HepG2 (cell line): Measurements from ENCODE around the gene HCFC1. TPM values are rescaled to one million over a fixed set of nuclear protein-coding genes. Genes with fewer than 3 reads are reported as not detected.

ENCODE experiments used
- ARHGAP35 ChIP-seq: sonication (generic); formaldehyde crosslinking; IDR thresholded peaks from 2 replicates; pipeline ENCODE4 v1.9.0; 2022; ENCODE audit warnings: mild to moderate bottlenecking, inconsistent platforms, moderate library complexity, missing genetic modification reagents, borderline replicate concordance
- ATF5 ChIP-seq: sonication (generic); formaldehyde crosslinking; IDR thresholded peaks from 2 replicates; pipeline ENCODE4 v1.4.0; 2020; ENCODE audit warnings: mild to moderate bottlenecking, low read depth, missing genetic modification reagents
- CTCF ChIP-seq: sonication (generic); formaldehyde crosslinking; IDR thresholded peaks from 2 replicates; pipeline ENCODE4 v1.5.0; 2020; ENCODE audit warnings: mild to moderate bottlenecking, missing genetic modification reagents, moderate library complexity
- GABPB1 ChIP-seq: IDR thresholded peaks from 2 replicates; pipeline ENCODE4 v1.6.1; 2016; ENCODE audit warnings: mild to moderate bottlenecking, missing genetic modification reagents, moderate library complexity, missing compliant biosample characterization
- NKX3-1 ChIP-seq: sonication (generic); formaldehyde crosslinking; IDR thresholded peaks from 2 replicates; pipeline ENCODE4 v1.5.0; 2020; ENCODE audit warnings: missing genetic modification reagents
- REXO4 ChIP-seq: sonication (generic); formaldehyde crosslinking; IDR thresholded peaks from 2 replicates; pipeline ENCODE4 v1.8.0; 2022; ENCODE audit warnings: missing genetic modification reagents, mild to moderate bottlenecking, borderline replicate concordance
- TEF ChIP-seq: sonication (generic); formaldehyde crosslinking; IDR thresholded peaks from 2 replicates; pipeline ENCODE4 v1.5.0; 2020; ENCODE audit warnings: missing genetic modification reagents
- TOPORS ChIP-seq: sonication (generic); formaldehyde crosslinking; IDR thresholded peaks from 2 replicates; pipeline ENCODE4 v1.8.0; 2023; ENCODE audit warnings: mild to moderate bottlenecking, missing genetic modification reagents
- ZFP90 ChIP-seq: sonication (generic); formaldehyde crosslinking; IDR thresholded peaks from 2 replicates; pipeline ENCODE4 v1.8.0; 2022; ENCODE audit warnings: missing genetic modification reagents, mild to moderate bottlenecking, inconsistent platforms, borderline replicate concordance
- ZNF569 ChIP-seq: sonication (generic); formaldehyde crosslinking; IDR thresholded peaks from 2 replicates; pipeline ENCODE4 v1.5.0; 2020; ENCODE audit warnings: mild to moderate bottlenecking, missing genetic modification reagents, moderate library complexity, borderline replicate concordance
- polyA plus RNA-seq, 8 experiments: library from polyadenylated mRNA; depleted of rRNA in 3 of 8; stranded (reverse) in 7 of 8; unstranded in 1 of 8; fragments of >200 nt; fragmentation: Illumina TruSeq in 4 of 8; extraction: Trizol in 4 of 8; gene quantifications; 2 replicates each; pipeline versions ENCODE4 v1.2.1 to v1.2.3, GENCODE V29; 2011 to 2016; ENCODE audit warnings: low read depth in 4 of 8, missing spikeins in 1 of 8, mixed read lengths in 1 of 8; ENCODE audit not compliant: insufficient read depth in 1 of 8
- total RNA-seq, 5 experiments: library from RNA; depleted of rRNA; stranded (reverse); fragments of >200 nt; fragmentation: Illumina TruSeq; extraction: Trizol; gene quantifications; 2 replicates each; pipeline ENCODE4 v1.2.3, GENCODE V29; 2016; ENCODE audit warnings: low read depth in 1 of 5
- TF ChIP-seq, protein P1 (sequence below): sonication (generic); formaldehyde crosslinking; IDR thresholded peaks from 2 replicates; pipeline ENCODE4 v1.8.1; 2023; ENCODE audit warnings: mild to moderate bottlenecking, missing genetic modification reagents

Gene HCFC1
- total and polyA plus RNA-seq, 2 of the 13 experiments (the other 11 are each of a cell fraction or from before 2014, with no cell fraction given), result 5.8 to 17.8 TPM

- TF ChIP-seq, protein P1, sequence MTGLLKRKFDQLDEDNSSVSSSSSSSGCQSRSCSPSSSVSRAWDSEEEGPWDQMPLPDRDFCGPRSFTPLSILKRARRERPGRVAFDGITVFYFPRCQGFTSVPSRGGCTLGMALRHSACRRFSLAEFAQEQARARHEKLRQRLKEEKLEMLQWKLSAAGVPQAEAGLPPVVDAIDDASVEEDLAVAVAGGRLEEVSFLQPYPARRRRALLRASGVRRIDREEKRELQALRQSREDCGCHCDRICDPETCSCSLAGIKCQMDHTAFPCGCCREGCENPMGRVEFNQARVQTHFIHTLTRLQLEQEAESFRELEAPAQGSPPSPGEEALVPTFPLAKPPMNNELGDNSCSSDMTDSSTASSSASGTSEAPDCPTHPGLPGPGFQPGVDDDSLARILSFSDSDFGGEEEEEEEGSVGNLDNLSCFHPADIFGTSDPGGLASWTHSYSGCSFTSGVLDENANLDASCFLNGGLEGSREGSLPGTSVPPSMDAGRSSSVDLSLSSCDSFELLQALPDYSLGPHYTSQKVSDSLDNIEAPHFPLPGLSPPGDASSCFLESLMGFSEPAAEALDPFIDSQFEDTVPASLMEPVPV, result no peak
- TF ChIP-seq TOPORS (CRISPR knock-in tag) (no peak), GABPB1 (CRISPR knock-in tag) (0 out of 2 replicates have a peak, but pooled peaks have one; percentile 27), ZFP90 (CRISPR knock-in tag) (no peak), ATF5 (CRISPR knock-in tag) (no peak), TEF (no peak), CTCF (0 out of 2 replicates have a peak, but pooled peaks have one; percentile 11), NKX3-1 (CRISPR knock-in tag) (no peak), ARHGAP35 (CRISPR knock-in tag) (no peak), REXO4 (no peak), ZNF569 (CRISPR knock-in tag) (no peak)
Measured at GRCh38 chrX:154017766-154018517, 46.3 kb upstream of the HCFC1 start (continued).
